ENCODE results near the gene INPP5B. TPM values are rescaled to one million over a fixed set of nuclear protein-coding genes. Genes with fewer than 3 reads are reported as not detected.

The INPP5B gene
- total RNA-seq, 1 donor from 2014 or later, result 20.6 TPM

GRCh38 chr1:37875833-37876232, 71.0 kb downstream of the INPP5B start:
- DNase-seq (ENCODE audit: low read depth in 2 of 2), result peak; percentile 19 to 48

GRCh38 chr1:37872692-37873091, 74.2 kb downstream of the INPP5B start:
- DNase-seq (ENCODE audit: low read depth in 2 of 2), result no peak

- no peak for DNase-seq (ENCODE audit: low read depth in 2 of 2)
Measured at GRCh38 chr1:37868466-37868865, 78.4 kb downstream of the INPP5B start.

- DNase-seq (ENCODE audit: low read depth in 2 of 2), result no peak
Measured at GRCh38 chr1:37867784-37868183, 79.1 kb downstream of the INPP5B start.

GRCh38 chr1:37866491-37866890, 80.4 kb downstream of the INPP5B start:
- DNase-seq (ENCODE audit: low read depth in 2 of 2), result no peak

- DNase-seq (ENCODE audit: low read depth in 2 of 2), result peak in 1 of 2 donors; percentile 20
Measured at GRCh38 chr1:37865348-37866120, 81.3 kb downstream of the INPP5B start.

GRCh38 chr1:37862330-37862729, 84.5 kb downstream of the INPP5B start:
- DNase-seq (ENCODE audit: low read depth in 2 of 2), result no peak

GRCh38 chr1:37861151-37861550, 85.7 kb downstream of the INPP5B start:
- no peak for DNase-seq (ENCODE audit: low read depth in 2 of 2)

- DNase-seq (ENCODE audit: low read depth in 2 of 2), result no peak
Measured at GRCh38 chr1:37860346-37860666, 86.5 kb downstream of the INPP5B start.

GRCh38 chr1:37859507-37860345, 87.1 kb downstream of the INPP5B start, which contains the start of gene MTF1:
Gene MTF1 (minus strand): TSS chr1:37859592. CDS start chr1:37857658, 1,934 bp downstream.
- peak; percentile 98 for DNase-seq (ENCODE audit: low read depth in 2 of 2)

- peak in 1 of 2 donors; percentile 29 for DNase-seq (ENCODE audit: low read depth in 2 of 2)
Measured at GRCh38 chr1:37858931-37859506, 87.8 kb downstream of the INPP5B start.

GRCh38 chr1:37854406-37854805, 92.4 kb downstream of the INPP5B start:
- DNase-seq (ENCODE audit: low read depth in 2 of 2), result no peak

- DNase-seq (ENCODE audit: low read depth in 2 of 2), result no peak
Measured at GRCh38 chr1:37853157-37853556, 93.7 kb downstream of the INPP5B start.

- peak in 1 of 2 donors; percentile 47 for DNase-seq (ENCODE audit: low read depth in 2 of 2)
Measured at GRCh38 chr1:37851782-37852210, 95.1 kb downstream of the INPP5B start.

- no peak for DNase-seq (ENCODE audit: low read depth in 2 of 2)
Measured at GRCh38 chr1:37851262-37851661, 95.6 kb downstream of the INPP5B start.

- DNase-seq (ENCODE audit: low read depth in 2 of 2), result peak in 1 of 2 donors; percentile 20
Measured at GRCh38 chr1:37850352-37850955, 96.4 kb downstream of the INPP5B start.

- no peak for DNase-seq (ENCODE audit: low read depth in 2 of 2)
Measured at GRCh38 chr1:37849480-37849879, 97.4 kb downstream of the INPP5B start.

- DNase-seq (ENCODE audit: low read depth in 2 of 2), result peak; percentile 7 to 41
Measured at GRCh38 chr1:37846647-37847339, 100.1 kb downstream of the INPP5B start.

- no peak for DNase-seq (ENCODE audit: low read depth in 2 of 2)
Measured at GRCh38 chr1:37845786-37846185, 101.1 kb downstream of the INPP5B start.

- DNase-seq (ENCODE audit: low read depth in 2 of 2), result no peak
Measured at GRCh38 chr1:37845049-37845646, 101.7 kb downstream of the INPP5B start.

- no peak for DNase-seq (ENCODE audit: low read depth in 2 of 2)
Measured at GRCh38 chr1:37844536-37844935, 102.3 kb downstream of the INPP5B start.

Data from lung microvascular endothelial cell (primary cell).